ENCODE data around the gene ZIC5.

The ZIC5 gene

DNA sequence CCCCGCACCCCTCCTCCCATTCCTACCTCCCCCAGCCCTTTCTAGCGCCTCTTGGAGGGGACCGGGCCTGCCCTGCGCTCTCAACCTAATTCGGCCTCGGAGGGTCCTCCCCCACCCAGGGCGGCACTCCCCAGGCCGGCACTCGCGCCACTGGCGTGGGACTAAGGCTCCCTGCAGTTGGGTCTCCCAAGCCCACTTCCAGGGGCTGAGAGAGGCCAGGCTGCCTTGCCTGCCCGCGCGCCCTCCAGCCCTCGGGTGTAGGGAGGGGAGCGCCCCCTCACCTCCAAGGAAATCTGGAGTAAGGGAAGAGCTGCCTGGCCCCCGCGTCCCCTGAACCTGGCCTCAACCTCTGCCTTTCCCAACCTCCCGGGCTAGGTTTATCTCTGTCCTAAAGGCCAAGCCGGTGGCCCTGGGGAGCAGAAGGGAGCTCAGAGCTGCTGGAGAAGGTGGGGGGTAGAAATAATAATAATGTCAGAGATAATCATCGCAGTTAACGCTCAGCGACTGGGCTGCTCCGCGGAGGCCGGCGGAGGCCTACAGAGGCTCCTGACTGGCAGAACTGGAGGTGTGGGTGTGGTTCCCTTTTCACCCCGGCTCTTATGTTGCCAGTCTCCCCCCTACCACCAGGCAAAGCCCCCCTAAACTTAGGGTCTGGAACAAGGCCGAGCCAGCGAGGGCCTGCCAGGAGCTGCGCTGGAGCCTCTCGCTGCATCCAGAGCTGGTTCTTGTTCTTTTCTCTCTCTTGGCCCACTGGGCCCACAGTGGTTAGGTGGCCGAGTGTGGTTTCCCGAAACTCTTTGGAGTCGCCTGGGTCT is 19.7 kb upstream of the ZIC5 start:
- TF ChIP-seq, protein P1, sequence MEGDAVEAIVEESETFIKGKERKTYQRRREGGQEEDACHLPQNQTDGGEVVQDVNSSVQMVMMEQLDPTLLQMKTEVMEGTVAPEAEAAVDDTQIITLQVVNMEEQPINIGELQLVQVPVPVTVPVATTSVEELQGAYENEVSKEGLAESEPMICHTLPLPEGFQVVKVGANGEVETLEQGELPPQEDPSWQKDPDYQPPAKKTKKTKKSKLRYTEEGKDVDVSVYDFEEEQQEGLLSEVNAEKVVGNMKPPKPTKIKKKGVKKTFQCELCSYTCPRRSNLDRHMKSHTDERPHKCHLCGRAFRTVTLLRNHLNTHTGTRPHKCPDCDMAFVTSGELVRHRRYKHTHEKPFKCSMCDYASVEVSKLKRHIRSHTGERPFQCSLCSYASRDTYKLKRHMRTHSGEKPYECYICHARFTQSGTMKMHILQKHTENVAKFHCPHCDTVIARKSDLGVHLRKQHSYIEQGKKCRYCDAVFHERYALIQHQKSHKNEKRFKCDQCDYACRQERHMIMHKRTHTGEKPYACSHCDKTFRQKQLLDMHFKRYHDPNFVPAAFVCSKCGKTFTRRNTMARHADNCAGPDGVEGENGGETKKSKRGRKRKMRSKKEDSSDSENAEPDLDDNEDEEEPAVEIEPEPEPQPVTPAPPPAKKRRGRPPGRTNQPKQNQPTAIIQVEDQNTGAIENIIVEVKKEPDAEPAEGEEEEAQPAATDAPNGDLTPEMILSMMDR (conservative IDR thresholded peaks at IDR 0.05; ENCODE audit: control insufficient read depth, insufficient read depth, low read depth, low read length), result no peak
- H3K4me3 ChIP-seq (ENCODE audit: control insufficient read depth, low read depth, low read length), result no peak overlapping the region
- no peak for DNase-seq (ENCODE audit: low read depth)

DNA sequence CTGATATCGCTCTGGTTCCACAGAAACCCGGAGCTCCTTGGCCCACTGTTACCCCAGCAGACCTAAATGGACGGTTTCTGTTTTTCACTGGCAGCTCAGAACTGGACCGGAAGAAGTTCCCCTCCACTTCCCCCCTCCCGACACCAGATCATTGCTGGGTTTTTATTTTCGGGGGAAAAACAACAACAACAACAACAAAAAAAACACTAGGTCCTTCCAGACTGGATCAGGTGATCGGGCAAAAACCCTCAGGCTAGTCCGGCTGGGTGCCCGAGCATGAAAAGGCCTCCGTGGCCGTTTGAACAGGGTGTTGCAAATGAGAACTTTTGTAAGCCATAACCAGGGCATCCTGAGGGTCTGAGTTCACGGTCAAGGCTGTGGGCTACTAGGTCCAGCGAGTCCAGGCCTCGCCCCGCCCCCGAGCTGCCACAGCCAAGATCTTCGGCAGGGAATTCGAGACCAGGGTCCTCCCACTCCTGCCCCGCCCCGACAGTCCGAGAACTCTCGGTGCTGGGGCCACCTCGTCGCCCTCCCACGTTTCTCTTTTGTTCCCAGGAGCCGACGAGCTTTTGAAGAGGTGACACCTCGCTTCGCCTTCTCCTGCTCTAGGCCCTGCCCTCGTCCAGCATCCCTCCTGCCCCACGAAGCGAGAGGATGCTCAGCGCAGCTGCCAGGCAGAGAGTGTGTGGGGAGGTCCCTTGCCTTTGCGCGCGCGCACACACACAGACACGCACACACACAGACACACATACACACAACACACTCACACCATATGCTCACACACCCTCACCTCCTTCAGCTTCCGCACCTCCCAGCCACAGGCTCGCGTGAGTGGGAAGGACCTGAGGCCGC is 18.8 kb upstream of the ZIC5 start:
- no peak for DNase-seq (ENCODE audit: low read depth)
- no peak overlapping the region for H3K4me3 ChIP-seq (ENCODE audit: control insufficient read depth, low read depth, low read length)
- TF ChIP-seq, protein P1 (conservative IDR thresholded peaks at IDR 0.05; ENCODE audit: control insufficient read depth, insufficient read depth, low read depth, low read length), result no peak

DNA sequence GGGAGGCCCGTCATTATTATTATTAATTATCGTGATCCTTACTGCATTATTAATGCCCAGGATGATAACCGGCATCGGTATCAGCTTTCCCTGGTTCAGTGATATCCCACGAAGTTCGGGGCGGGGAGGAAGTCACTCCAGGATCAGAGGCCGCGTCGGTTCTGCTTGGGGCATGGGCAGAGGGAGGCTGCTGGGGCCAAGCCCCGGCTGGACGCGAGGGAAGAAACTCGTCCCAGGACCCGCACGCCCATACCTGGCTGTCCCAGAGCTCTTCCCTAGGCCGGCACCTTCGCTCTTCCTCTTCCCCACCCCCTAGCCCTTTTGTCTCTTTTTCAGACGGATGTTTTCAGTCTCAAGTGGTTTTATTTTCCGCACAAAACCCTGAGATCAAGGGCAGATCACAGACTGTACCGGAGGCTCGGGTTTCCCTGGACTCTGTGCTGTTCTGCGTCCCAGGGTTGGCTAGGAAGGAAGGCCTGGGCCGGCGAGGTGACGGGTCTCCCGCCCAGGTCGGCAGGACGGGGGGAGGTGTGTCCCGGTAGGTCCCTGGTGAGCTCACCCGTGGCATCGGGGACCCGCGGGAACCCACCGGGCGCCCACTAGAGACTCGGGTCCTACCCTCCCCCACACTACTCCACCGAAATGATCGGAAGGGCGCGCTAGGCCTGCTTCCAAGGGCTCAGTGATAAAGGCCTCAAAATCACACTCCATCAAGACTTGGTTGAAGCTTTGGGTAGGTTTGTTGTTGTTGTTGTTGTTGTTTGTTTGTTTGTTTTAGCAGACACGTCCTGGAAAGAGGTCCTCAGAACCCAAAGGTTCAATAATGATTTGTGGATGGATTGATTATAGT is 17.9 kb upstream of the ZIC5 start:
- no peak for DNase-seq (ENCODE audit: low read depth)
- no peak overlapping the region for H3K4me3 ChIP-seq (ENCODE audit: control insufficient read depth, low read depth, low read length)
- TF ChIP-seq, protein P1 (conservative IDR thresholded peaks at IDR 0.05; ENCODE audit: control insufficient read depth, insufficient read depth, low read depth, low read length), result no peak

DNA sequence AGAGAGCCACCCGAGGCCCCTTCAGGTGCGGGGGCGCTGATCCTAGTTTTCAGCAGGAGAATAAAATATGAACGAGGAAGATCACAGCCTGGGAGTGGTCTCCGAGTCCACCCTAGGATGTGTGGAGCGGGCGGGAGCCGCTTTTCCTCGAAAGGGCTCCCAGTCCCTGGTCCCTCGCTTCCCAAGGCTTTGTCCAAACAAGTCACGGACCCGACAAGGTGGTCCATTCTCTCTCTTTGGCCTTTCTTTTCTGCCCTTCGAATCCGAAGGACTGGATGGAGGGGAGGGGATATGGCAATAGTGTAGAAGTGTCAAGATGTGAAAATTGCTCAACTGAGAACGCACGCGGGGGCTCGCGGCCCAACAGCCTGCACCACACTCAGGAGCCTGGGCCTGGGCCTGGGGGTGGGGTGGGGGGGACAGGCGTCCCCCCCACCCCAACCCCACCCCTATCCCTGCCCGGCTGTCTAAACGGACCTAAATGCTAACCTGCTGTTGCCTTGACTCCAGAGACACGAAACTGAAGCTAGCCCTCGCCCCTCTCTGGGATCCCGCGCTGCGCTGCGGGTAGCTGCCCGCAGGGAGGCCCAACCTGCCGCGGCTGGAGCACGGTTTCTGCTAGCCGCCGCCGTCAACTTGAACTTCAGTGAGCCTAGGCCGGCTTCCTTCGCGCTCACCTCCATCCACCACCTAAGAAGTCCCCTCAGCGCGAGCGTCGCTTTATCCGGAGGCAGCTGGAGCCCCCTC is 17.1 kb upstream of the ZIC5 start:
- no peak for DNase-seq (ENCODE audit: low read depth)
- TF ChIP-seq, protein P1 (conservative IDR thresholded peaks at IDR 0.05; ENCODE audit: control insufficient read depth, insufficient read depth, low read depth, low read length), result no peak
- H3K4me3 ChIP-seq (ENCODE audit: control insufficient read depth, low read depth, low read length), result no peak overlapping the region

DNA sequence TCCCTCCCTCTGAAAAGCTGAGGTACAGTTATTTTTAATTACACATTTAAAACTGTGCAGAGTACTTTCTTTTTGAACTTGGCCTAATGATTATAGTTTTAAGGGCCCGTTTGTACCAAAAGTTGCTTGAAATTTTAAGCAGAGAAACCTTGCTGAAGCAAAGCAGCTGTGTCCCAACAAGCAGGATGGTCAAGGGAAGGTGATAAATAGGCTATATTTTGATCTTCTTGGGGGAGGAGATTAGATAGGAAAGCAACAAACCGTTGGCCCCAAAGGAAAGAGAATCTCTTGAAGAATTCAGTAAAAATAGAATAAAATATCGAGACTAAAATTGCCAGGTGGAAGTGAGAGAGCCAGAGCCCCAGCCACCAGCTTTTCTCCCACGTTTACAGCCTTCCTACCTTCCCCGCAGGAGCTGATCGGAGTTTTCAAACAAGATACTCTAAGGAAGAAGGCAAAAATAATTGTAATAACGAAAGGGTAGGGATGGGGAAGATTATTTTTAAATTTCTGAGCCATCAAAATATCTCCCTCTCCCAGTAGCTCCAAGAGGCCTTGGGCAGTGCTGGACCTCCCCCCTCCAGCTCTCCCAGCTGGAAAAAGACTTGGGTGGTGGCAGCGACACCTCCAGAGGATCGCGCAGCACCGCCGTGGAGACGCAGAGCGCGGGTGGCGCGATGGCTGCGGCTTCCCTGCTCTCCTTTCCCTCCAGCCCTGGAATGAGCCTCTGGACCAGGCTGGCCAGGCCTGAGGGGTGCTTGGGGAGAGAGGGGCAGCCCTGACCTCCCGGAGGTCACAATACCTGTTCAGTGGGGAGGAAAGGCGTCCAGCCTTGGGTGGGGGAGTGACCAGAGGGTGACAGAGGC is 15.8 kb upstream of the ZIC5 start:
- DNase-seq (ENCODE audit: low read depth), result no peak
- H3K4me3 ChIP-seq (ENCODE audit: control insufficient read depth, low read depth, low read length), result no peak overlapping the region
- TF ChIP-seq, protein P1 (conservative IDR thresholded peaks at IDR 0.05; ENCODE audit: control insufficient read depth, insufficient read depth, low read depth, low read length), result no peak

All from fibroblast of mammary gland (primary cell).